ENCODE results near the gene PHC3. TPM values are rescaled to one million over a fixed set of nuclear protein-coding genes. Genes with fewer than 3 reads are reported as not detected.

The PHC3 gene
- total and polyA plus RNA-seq, 10 donors, result 4.9 to 130 (median 92.8) TPM

- 49 to 88% (median 69%) methylated on average over 5 of the region's 5 CpGs for WGBS, 5 donors
- no peaks in the 10 kb centered on the region for H3K9me3 ChIP-seq
- TF ChIP-seq POLR2AphosphoS5 (IDR thresholded peaks at IDR 0.05) (no peak), POLR2A (IDR thresholded peaks at IDR 0.05) (no peak)
- TF ChIP-seq, protein P1, sequence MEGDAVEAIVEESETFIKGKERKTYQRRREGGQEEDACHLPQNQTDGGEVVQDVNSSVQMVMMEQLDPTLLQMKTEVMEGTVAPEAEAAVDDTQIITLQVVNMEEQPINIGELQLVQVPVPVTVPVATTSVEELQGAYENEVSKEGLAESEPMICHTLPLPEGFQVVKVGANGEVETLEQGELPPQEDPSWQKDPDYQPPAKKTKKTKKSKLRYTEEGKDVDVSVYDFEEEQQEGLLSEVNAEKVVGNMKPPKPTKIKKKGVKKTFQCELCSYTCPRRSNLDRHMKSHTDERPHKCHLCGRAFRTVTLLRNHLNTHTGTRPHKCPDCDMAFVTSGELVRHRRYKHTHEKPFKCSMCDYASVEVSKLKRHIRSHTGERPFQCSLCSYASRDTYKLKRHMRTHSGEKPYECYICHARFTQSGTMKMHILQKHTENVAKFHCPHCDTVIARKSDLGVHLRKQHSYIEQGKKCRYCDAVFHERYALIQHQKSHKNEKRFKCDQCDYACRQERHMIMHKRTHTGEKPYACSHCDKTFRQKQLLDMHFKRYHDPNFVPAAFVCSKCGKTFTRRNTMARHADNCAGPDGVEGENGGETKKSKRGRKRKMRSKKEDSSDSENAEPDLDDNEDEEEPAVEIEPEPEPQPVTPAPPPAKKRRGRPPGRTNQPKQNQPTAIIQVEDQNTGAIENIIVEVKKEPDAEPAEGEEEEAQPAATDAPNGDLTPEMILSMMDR (IDR thresholded peaks at IDR 0.05 in 8 of 11, conservative IDR thresholded peaks at IDR 0.05 in 3 of 11), result no peak
- H3K27me3 ChIP-seq (replicated peaks in 1 of 7), result no peaks in the 10 kb centered on the region
- peaks cover 7 to 90% (median 35%) of the 10 kb centered on the region in 6 donors for H3K4me1 ChIP-seq
- intact Hi-C loops (cut with DNase I; ENCODE audit: low total_unique reads), result no loop called here
- no peak for DNase-seq
- no peak overlapping the region for H3K27ac ChIP-seq
- peaks cover 0 to 84% (median 14%) of the 10 kb centered on the region in 6 donors for H3K36me3 ChIP-seq
- H3K4me3 ChIP-seq, result no peak overlapping the region
Observed at GRCh38 chr3:170149016-170149415, 32.5 kb downstream of the PHC3 start.

GRCh38 chr3:170145278-170145677, 36.3 kb downstream of the PHC3 start:
- intact Hi-C loops (cut with DNase I; ENCODE audit: low total_unique reads), result no loop called here
- peak overlapping the region in 1 of 8 donors; percentile 8 for H3K27ac ChIP-seq
- DNase-seq, result no peak
- no peaks in the 10 kb centered on the region for H3K27me3 ChIP-seq (replicated peaks in 1 of 7)
- WGBS, 5 donors, result 80 to 90% (median 85%) methylated on average over 4 of the region's 4 CpGs
- H3K4me3 ChIP-seq, result no peak overlapping the region
- peaks cover 0 to 59% (median 12%) of the 10 kb centered on the region in 6 donors for H3K4me1 ChIP-seq
- H3K9me3 ChIP-seq, result no peaks in the 10 kb centered on the region
- peaks cover 0 to 97% (median 20%) of the 10 kb centered on the region in 6 donors for H3K36me3 ChIP-seq
- TF ChIP-seq, protein P1 (IDR thresholded peaks at IDR 0.05 in 8 of 11, conservative IDR thresholded peaks at IDR 0.05 in 3 of 11), result no peak
- TF ChIP-seq POLR2A (IDR thresholded peaks at IDR 0.05) (no peak), POLR2AphosphoS5 (IDR thresholded peaks at IDR 0.05) (no peak)

- peak overlapping the region in 1 of 8 donors; percentile 8 for H3K27ac ChIP-seq
- TF ChIP-seq, protein P1 (IDR thresholded peaks at IDR 0.05 in 8 of 11, conservative IDR thresholded peaks at IDR 0.05 in 3 of 11), result no peak
- peaks cover 0 to 59% (median 11%) of the 10 kb centered on the region in 6 donors for H3K4me1 ChIP-seq
- peaks cover 0 to 92% (median 16%) of the 10 kb centered on the region in 6 donors for H3K36me3 ChIP-seq
- DNase-seq, result no peak
- H3K4me3 ChIP-seq, result no peak overlapping the region
- intact Hi-C loops (cut with DNase I; ENCODE audit: low total_unique reads), result no loop called here
- H3K9me3 ChIP-seq, result no peaks in the 10 kb centered on the region
- no peaks in the 10 kb centered on the region for H3K27me3 ChIP-seq (replicated peaks in 1 of 7)
- 73 to 89% (median 78%) methylated on average over 3 of the region's 3 CpGs for WGBS, 5 donors
Observed at GRCh38 chr3:170144437-170144843, 37.1 kb downstream of the PHC3 start.

- Histone ChIP-seq H3K27me3 (replicated peaks in 1 of 7) (no peaks in the 10 kb centered on the region), H3K4me3 (no peak overlapping the region), H3K4me1 (peaks cover 0 to 54% (median 8%) of the 10 kb centered on the region in 6 donors), H3K9me3 (no peaks in the 10 kb centered on the region), H3K27ac (no peak overlapping the region), H3K36me3 (peaks cover 0 to 83% (median 16%) of the 10 kb centered on the region in 6 donors)
- TF ChIP-seq, protein P1 (IDR thresholded peaks at IDR 0.05 in 8 of 11, conservative IDR thresholded peaks at IDR 0.05 in 3 of 11), result no peak
- TF ChIP-seq POLR2A (IDR thresholded peaks at IDR 0.05) (no peak), POLR2AphosphoS5 (IDR thresholded peaks at IDR 0.05) (no peak)
- DNase-seq, result no peak
- WGBS, 5 donors, result 94 to 98% (median 97%) methylated on average over 2 of the region's 2 CpGs
- intact Hi-C loops (cut with DNase I; ENCODE audit: low total_unique reads), result no loop called here
Observed at GRCh38 chr3:170142373-170142772, 39.2 kb downstream of the PHC3 start.

Measured in spleen (tissue), 11 donors.